NCI-H82 treated with DMSO at 0.1 percent for 48 hours (cell line): ENCODE data around the gene OPN1SW.

Source experiments
- DNase-seq: peaks from one replicate; lab custom pipeline; 2025; ENCODE audit not compliant: unreplicated experiment; lab: John Stamatoyannopoulos, UW

The OPN1SW gene

DNA sequence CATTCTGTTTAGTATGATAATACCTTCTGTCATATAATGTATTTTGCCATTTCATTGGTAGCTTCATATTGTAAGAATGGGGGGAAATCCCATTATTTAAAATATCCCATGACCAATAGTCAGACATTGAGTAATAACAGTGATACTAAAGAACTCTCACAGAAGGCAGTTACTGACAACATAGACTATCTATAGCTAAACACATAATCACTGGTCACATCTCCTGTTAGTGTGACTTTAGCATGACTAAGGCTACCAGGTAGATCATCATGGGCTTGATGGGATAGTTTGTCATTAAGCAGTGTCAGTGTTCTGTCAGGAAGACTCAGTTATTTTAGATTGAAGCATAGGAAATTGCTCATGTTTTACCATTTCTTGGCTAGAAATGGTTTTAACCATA, 16.4 kb downstream of the OPN1SW start:
- no peak for DNase-seq

- no peak for DNase-seq
Observed at GRCh38 chr7:128758553-128758952, 17.0 kb downstream of the OPN1SW start.

GRCh38 chr7:128757203-128757602, 18.4 kb downstream of the OPN1SW start:
- no peak for DNase-seq

- no peak for DNase-seq
Observed at GRCh38 chr7:128755819-128756476, 19.6 kb downstream of the OPN1SW start.

GRCh38 chr7:128755075-128755818, 20.3 kb downstream of the OPN1SW start:
- DNase-seq, result no peak

- DNase-seq, result no peak
Observed at GRCh38 chr7:128752251-128752650, 23.3 kb downstream of the OPN1SW start.

DNA sequence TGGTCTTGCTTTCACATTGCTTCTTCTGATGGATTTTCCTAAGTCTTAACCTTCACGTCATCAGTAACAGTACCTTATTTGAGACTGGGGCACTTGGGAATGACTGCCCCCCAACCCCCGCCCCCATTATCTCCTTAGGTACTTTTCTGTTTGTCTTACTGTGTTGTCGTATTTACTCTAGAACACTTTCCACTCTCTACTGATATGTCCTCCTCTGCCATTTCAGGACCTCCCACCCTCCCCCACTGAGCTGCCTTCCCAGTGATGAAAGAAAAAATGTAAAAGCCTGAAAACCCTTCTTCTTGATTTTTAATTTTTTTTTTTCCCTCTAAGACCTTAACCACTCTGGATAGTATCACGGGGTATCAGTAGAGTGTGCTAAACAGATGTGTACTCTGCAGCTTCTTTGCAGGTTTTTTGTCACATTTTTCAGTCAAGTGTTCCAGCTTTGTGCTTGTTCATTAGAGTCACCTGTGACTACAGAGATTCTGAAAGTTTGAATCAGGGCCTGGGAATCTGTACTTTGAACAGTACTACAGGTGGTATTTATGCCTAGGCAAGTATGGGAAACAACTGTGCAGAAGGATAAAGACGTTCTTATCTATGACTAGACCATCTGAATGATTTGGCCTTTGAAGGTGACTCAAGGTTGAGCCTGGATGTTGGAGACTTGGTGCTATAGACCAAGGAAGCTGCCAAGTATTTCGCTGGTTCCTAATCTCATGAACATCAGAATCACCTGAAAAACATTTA, 28.1 kb downstream of the OPN1SW start:
- no peak for DNase-seq

DNA sequence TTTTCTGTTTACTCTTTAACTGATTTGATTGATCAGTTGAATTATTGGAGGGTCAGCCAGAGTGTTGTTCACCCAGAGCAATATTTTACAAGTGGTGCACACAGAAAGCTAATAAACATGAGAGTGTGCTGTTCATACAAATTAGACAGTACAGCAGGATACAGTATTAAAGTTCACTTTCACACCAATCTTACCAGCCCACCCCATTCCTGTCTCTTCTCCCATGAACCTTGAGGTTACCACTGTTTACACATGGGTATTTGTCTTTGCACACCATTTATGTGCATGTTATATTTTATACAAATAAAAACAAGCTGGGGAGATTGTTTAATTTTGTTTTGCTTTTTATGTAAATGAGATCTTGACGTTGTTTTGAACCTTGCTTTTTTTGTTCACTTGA, 29.9 kb downstream of the OPN1SW start:
- no peak for DNase-seq

DNA sequence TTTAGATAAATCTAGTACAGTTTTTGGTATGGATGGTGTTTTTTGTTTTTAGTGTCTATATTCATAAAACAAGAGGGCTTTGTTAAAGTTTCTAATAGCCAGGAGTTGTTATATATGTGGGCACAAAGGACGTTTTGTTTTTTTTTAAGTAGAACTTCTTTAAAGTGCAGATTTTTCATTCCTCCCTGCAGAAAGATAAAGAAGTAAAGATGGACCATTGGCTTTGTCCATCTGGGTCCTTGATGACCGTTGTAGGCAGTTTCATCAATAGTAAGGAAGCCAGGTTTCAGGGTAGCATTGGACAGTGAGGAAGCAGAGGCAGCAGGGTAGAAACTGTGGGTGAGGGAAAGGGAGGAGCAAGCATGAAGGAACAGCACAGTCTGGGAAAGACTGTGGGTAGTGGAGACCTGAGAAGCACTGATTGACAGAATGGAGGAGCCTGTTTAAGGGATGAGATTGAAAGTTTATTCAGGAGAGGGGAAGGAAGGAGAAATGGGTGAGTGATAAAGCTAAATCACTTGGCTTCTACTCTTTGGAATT, 31.2 kb downstream of the OPN1SW start:
- no peak for DNase-seq

GRCh38 chr7:128743112-128743772, 32.4 kb downstream of the OPN1SW start:
- DNase-seq, result no peak

DNA sequence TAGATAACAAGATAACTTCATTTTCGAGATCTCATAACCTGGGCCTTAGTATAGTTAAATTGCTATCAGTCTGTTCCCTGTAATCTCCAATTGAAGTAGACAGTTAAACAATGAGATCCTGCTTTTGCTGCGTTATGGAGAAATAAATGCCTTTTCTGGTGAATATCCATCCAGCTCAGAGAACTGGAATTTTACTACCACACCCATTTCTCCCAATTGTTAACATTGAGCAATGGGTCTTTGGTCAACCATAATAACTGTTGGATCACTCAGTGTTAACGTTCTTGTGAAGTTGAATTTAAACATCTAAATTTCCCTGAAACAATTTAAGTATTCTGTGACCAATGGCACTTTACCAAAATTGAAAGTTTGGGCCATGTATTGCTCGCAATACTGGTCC, 33.4 kb downstream of the OPN1SW start:
- DNase-seq, result no peak

DNA sequence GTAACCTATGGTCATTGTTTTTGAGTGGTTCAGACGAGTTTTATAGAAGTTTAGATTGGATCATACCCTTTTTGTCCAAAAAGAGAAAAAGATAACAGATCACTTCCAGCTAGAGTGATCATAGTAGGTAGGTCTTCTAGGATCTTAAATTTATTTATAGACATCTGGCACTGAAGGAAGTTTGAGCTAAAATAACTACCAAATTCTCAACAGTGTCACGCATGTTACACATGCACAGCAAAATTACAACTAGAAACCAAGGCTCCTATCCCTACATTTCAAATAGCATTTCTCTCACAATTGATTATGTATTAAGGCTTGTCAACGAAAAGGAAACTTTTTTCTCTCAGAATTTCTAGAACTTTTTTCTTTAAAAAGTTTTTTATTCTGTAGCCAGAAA, 34.1 kb downstream of the OPN1SW start:
- DNase-seq, result no peak

GRCh38 chr7:128740996-128741395, 34.6 kb downstream of the OPN1SW start:
- DNase-seq, result no peak

GRCh38 chr7:128739990-128740682, 35.5 kb downstream of the OPN1SW start:
- no peak for DNase-seq

DNA sequence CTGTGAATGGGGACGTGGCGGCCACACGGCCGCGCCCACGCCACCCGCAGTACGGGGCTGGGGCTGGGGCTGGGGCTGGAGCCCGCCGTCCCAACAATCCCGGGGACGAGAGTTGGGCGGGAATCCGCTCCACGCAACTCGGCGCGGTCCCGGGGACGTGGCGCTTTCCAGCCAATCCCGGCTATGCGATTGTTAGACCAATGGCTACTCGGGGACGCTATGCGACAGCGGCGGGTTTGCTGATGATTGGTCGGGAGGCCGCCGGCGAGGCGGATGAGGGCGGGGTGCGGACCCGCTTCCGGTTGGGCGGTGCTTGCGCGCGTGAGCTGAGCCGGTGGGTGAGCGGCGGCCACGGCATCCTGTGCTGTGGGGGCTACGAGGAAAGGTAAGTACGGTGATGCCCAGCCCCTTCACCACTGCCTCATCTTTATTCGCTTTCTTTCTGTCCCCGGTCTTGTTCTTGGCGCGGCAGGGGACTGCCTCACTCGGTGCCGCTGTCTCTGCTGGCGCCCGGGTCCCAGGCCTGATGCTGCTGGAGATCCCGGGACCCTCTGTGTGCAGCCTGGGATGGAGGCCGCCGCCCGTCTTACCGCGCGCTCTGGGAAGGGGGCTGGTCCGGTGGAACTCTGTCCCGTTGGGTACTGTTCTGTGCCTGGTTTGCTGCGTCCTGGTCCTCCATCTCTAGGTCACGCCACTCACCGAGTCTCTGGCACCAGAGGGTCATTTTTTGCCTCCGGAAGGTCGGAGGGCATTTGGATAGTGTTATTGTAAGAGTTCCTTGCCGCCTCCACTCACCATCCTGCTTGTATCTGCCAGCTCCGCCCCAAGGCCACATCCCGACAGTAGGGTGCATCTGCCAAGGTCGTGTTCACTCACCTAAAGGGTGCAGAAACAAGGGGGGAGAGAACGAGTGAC, 36.3 kb downstream of the OPN1SW start, which contains the start of gene CALU:
Gene CALU, plus strand, starts transcription at position 312 of the 915 bp plus-strand sequence. CDS start 9,225 bp downstream, outside the sequence.
- peak; percentile 83 for DNase-seq

DNA sequence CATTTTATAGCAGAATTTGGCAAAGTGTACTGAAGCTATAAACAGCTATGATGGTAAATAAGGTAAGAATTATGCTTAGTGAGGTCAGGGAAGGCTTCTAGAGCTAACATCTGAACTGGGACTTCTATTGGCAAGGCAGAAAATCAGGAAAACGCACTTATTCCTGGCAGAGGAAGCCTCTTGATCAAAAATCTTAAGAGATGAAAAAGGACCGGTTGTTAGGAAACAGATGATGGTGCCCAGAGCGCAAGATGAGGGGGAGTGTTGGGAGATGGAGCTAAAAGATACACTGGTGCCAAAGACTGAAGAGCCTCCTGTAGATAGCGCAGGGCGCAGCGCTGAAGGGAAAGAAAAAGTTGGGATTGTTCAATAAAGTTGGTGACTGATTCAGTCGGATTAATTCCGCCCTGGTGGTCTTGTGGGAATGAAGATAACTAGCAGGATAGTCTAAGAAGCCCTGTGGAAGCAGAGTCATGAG, 37.0 kb downstream of the OPN1SW start:
- DNase-seq, result no peak

DNA sequence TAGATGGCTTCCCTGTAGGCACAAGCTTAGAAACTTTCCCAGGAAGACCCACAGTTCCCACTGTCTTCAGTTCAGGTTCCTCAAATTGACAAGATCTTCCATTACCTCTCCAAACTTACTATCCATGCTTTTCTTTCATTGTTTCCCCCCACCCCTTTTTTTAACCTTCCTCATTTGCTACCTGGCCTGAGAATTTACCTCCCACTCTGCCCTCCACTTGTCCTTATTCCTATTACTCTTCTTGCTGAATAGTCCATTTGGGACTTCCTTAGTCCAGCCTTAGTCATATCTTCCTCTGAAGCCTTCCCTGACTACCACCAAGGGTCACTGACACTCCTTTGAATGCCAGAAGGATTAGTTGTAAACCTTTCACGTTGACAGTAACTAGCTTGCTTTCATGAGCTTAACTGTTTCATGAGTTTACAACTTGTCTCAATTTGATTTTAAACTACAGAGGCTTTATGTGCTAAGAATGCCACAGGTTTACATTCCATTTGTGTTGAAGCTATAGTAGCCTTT, 37.7 kb downstream of the OPN1SW start:
- no peak for DNase-seq

GRCh38 chr7:128737441-128737840, 38.2 kb downstream of the OPN1SW start:
- DNase-seq, result no peak

- DNase-seq, result no peak
Observed at GRCh38 chr7:128735436-128735835, 40.2 kb downstream of the OPN1SW start.
